GM19468 (cell line): ENCODE measurements around the gene PTH1R.
"Not testable (repeated sequence)": the region's sequence is repeated elsewhere in the genome, so short reads cannot be mapped to it uniquely, and the experiment has no call there.

ENCODE experiments used
- ATAC-seq: cut with Tn5 transposase; IDR thresholded peaks from one replicate; pipeline ENCODE4 v1.9.1; 2021; ENCODE audit warnings: mild to moderate bottlenecking, moderate library complexity, moderate number of reproducible peaks; ENCODE audit not compliant: unreplicated experiment; ENCODE audit errors: extremely low read depth

The PTH1R gene

GRCh38 chr3:46908294-46908985 is 30.9 kb downstream of the PTH1R start:
- ATAC-seq, result no peak

- ATAC-seq, result no peak
These were observed 31.5 kb downstream of the PTH1R start for GRCh38 chr3:46908986-46909534.

GRCh38 chr3:46909535-46910161 is 32.1 kb downstream of the PTH1R start:
- ATAC-seq, result no peak

- ATAC-seq, result no peak
These were observed 32.7 kb downstream of the PTH1R start for GRCh38 chr3:46910166-46910760.

- ATAC-seq, result not testable (repeated sequence)
These were observed 33.4 kb downstream of the PTH1R start for GRCh38 chr3:46910914-46911313.

- no peak for ATAC-seq
These were observed 35.5 kb downstream of the PTH1R start for GRCh38 chr3:46912986-46913385.

GRCh38 chr3:46913644-46914043 is 36.1 kb downstream of the PTH1R start:
- ATAC-seq, result no peak

- no peak for ATAC-seq
These were observed 37.3 kb downstream of the PTH1R start for GRCh38 chr3:46914849-46915248.

GRCh38 chr3:46915297-46915822 is 37.8 kb downstream of the PTH1R start:
- no peak for ATAC-seq

- no peak for ATAC-seq
These were observed 38.8 kb downstream of the PTH1R start for GRCh38 chr3:46916278-46916677.

- no peak for ATAC-seq
These were observed 39.3 kb downstream of the PTH1R start for GRCh38 chr3:46916799-46917198.

GRCh38 chr3:46917257-46917656 is 39.7 kb downstream of the PTH1R start:
- ATAC-seq, result no peak

- ATAC-seq, result no peak
These were observed 40.7 kb downstream of the PTH1R start for GRCh38 chr3:46918202-46918601.

- ATAC-seq, result no peak
These were observed 41.1 kb downstream of the PTH1R start for GRCh38 chr3:46918634-46919033.

- ATAC-seq, result no peak
These were observed 43.5 kb downstream of the PTH1R start for GRCh38 chr3:46921041-46921440.

- no peak for ATAC-seq
These were observed 44.4 kb downstream of the PTH1R start for GRCh38 chr3:46921871-46922271.

- ATAC-seq, result no peak
These were observed 44.9 kb downstream of the PTH1R start for GRCh38 chr3:46922426-46922825.

- no peak for ATAC-seq
These were observed 45.5 kb downstream of the PTH1R start for GRCh38 chr3:46922871-46923558.

GRCh38 chr3:46923559-46924350 is 46.2 kb downstream of the PTH1R start:
- no peak for ATAC-seq
